MM.1S (cell line): ENCODE measurements around the gene ESRRA.

Experiments used
- EZH2 ChIP-seq: fragments of 300-600 bp; sonication (generic); optimal IDR thresholded peaks from 2 replicates; pipeline ENCODE3; 2017; ENCODE audit warnings: low read depth, mild to moderate bottlenecking, antibody characterized with exemption, low read length, mixed read lengths
- EZH2phosphoT487 ChIP-seq: fragments of 300-600 bp; sonication (generic); IDR thresholded peaks from 2 replicates; pipeline ENCODE4 v1.6.1; 2018; ENCODE audit warnings: antibody characterized with exemption, low read length
- TF ChIP-seq, protein P1 (sequence below): fragments of 300-600 bp; sonication (generic); IDR thresholded peaks from 2 replicates; pipeline ENCODE4 v1.5.1; 2016; ENCODE audit warnings: antibody characterized with exemption, low read length, mixed read lengths

- TF ChIP-seq, protein P1, sequence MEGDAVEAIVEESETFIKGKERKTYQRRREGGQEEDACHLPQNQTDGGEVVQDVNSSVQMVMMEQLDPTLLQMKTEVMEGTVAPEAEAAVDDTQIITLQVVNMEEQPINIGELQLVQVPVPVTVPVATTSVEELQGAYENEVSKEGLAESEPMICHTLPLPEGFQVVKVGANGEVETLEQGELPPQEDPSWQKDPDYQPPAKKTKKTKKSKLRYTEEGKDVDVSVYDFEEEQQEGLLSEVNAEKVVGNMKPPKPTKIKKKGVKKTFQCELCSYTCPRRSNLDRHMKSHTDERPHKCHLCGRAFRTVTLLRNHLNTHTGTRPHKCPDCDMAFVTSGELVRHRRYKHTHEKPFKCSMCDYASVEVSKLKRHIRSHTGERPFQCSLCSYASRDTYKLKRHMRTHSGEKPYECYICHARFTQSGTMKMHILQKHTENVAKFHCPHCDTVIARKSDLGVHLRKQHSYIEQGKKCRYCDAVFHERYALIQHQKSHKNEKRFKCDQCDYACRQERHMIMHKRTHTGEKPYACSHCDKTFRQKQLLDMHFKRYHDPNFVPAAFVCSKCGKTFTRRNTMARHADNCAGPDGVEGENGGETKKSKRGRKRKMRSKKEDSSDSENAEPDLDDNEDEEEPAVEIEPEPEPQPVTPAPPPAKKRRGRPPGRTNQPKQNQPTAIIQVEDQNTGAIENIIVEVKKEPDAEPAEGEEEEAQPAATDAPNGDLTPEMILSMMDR, result no peak
- TF ChIP-seq EZH2phosphoT487 (no peak), EZH2 (no peak)
These were observed 13.4 kb upstream of the ESRRA start for GRCh38 chr11:64291752-64292459.
